Liver (tissue), 3 donors: ENCODE results near the gene FIBCD1.

ENCODE experiments used
- GABPA ChIP-seq, 2 donors: IDR thresholded peaks in 1 of 2; conservative IDR thresholded peaks in 1 of 2; 2 replicates each; pipeline ENCODE4 v1.6.1; 2016; ENCODE audit warnings: antibody characterized with exemption in 2 of 2, mild to moderate bottlenecking in 1 of 2, moderate library complexity in 1 of 2
- NR2F2 ChIP-seq: IDR thresholded peaks from 2 replicates; pipeline ENCODE4 v1.6.1; 2016; ENCODE audit warnings: antibody characterized with exemption
- RAD21 ChIP-seq, 2 donors: IDR thresholded peaks; 2 replicates each; pipeline ENCODE4 v1.6.1; 2016; ENCODE audit warnings: antibody characterized with exemption in 2 of 2, mild to moderate bottlenecking in 2 of 2
- RXRA ChIP-seq, 2 donors: IDR thresholded peaks; 2 replicates each; pipeline ENCODE4 v1.6.1; 2017 to 2018; ENCODE audit warnings: antibody characterized with exemption in 2 of 2, mild to moderate bottlenecking in 1 of 2
- SP1 ChIP-seq: IDR thresholded peaks from 2 replicates; pipeline ENCODE4 v1.6.1; 2018; ENCODE audit warnings: antibody characterized with exemption, mild to moderate bottlenecking
- YY1 ChIP-seq: IDR thresholded peaks from 2 replicates; pipeline ENCODE4 v1.6.1; 2016; ENCODE audit warnings: antibody characterized with exemption, mild to moderate bottlenecking
- TF ChIP-seq, protein P1 (sequence below): fragments of 150-350 bp; IDR thresholded peaks from 2 replicates; pipeline ENCODE4 v1.5.1; 2017; ENCODE audit warnings: improper control_type of control experiment, low read depth, low read length; ENCODE audit not compliant: missing input control
- TF ChIP-seq, protein P2 (sequence below): IDR thresholded peaks from 2 replicates; pipeline ENCODE4 v1.6.1; 2016; ENCODE audit warnings: antibody characterized with exemption
- TF ChIP-seq, protein P3 (sequence below): IDR thresholded peaks from 2 replicates; pipeline ENCODE4 v1.6.1; 2016; ENCODE audit warnings: antibody characterized with exemption, mild to moderate bottlenecking
- TF ChIP-seq, protein P4 (sequence below): IDR thresholded peaks from 2 replicates; pipeline ENCODE4 v1.6.1; 2016; ENCODE audit warnings: antibody characterized with exemption
- donor health status: healthy.
- donor health status: healthy.

DNA sequence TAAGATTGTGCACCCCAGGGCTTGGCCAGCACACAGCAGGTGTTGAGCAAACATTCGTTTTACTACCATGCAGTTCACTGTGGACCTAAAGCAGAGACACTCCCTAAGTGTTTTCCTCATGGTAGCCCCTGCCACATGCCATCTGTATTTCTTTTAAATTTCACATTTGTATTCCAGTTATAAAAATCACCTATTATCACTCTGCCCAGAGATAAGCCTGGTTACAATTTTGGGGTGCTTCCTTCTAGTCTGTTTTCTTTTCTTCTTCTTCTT lies 10.9 kb upstream of the FIBCD1 start:
- TF ChIP-seq RAD21 (IDR thresholded peaks at IDR 0.05): no peak
- TF ChIP-seq, protein P1, sequence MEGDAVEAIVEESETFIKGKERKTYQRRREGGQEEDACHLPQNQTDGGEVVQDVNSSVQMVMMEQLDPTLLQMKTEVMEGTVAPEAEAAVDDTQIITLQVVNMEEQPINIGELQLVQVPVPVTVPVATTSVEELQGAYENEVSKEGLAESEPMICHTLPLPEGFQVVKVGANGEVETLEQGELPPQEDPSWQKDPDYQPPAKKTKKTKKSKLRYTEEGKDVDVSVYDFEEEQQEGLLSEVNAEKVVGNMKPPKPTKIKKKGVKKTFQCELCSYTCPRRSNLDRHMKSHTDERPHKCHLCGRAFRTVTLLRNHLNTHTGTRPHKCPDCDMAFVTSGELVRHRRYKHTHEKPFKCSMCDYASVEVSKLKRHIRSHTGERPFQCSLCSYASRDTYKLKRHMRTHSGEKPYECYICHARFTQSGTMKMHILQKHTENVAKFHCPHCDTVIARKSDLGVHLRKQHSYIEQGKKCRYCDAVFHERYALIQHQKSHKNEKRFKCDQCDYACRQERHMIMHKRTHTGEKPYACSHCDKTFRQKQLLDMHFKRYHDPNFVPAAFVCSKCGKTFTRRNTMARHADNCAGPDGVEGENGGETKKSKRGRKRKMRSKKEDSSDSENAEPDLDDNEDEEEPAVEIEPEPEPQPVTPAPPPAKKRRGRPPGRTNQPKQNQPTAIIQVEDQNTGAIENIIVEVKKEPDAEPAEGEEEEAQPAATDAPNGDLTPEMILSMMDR: no peak
- TF ChIP-seq YY1: no peak
- TF ChIP-seq, protein P2, sequence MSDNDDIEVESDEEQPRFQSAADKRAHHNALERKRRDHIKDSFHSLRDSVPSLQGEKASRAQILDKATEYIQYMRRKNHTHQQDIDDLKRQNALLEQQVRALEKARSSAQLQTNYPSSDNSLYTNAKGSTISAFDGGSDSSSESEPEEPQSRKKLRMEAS: no peak
- TF ChIP-seq SP1: no peak
- TF ChIP-seq GABPA (IDR thresholded peaks at IDR 0.05 in 1 of 2, conservative IDR thresholded peaks at IDR 0.05 in 1 of 2): no peak
- no peak for TF ChIP-seq RXRA (IDR thresholded peaks at IDR 0.05)
- TF ChIP-seq, protein P3, sequence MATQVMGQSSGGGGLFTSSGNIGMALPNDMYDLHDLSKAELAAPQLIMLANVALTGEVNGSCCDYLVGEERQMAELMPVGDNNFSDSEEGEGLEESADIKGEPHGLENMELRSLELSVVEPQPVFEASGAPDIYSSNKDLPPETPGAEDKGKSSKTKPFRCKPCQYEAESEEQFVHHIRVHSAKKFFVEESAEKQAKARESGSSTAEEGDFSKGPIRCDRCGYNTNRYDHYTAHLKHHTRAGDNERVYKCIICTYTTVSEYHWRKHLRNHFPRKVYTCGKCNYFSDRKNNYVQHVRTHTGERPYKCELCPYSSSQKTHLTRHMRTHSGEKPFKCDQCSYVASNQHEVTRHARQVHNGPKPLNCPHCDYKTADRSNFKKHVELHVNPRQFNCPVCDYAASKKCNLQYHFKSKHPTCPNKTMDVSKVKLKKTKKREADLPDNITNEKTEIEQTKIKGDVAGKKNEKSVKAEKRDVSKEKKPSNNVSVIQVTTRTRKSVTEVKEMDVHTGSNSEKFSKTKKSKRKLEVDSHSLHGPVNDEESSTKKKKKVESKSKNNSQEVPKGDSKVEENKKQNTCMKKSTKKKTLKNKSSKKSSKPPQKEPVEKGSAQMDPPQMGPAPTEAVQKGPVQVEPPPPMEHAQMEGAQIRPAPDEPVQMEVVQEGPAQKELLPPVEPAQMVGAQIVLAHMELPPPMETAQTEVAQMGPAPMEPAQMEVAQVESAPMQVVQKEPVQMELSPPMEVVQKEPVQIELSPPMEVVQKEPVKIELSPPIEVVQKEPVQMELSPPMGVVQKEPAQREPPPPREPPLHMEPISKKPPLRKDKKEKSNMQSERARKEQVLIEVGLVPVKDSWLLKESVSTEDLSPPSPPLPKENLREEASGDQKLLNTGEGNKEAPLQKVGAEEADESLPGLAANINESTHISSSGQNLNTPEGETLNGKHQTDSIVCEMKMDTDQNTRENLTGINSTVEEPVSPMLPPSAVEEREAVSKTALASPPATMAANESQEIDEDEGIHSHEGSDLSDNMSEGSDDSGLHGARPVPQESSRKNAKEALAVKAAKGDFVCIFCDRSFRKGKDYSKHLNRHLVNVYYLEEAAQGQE: no peak
- TF ChIP-seq NR2F2: no peak
- TF ChIP-seq, protein P4, sequence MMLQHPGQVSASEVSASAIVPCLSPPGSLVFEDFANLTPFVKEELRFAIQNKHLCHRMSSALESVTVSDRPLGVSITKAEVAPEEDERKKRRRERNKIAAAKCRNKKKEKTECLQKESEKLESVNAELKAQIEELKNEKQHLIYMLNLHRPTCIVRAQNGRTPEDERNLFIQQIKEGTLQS: no peak
